GM19463 (cell line): ENCODE measurements around the gene DCLRE1C.
"Not testable (repeated sequence)": the region's sequence is repeated elsewhere in the genome, so short reads cannot be mapped to it uniquely, and the experiment has no call there.

Experiments used
- ATAC-seq: cut with Tn5 transposase; IDR thresholded peaks from one replicate; pipeline ENCODE4 v1.9.1; 2021; ENCODE audit warnings: mild to moderate bottlenecking, moderate library complexity; ENCODE audit not compliant: unreplicated experiment

DCLRE1C gene

GRCh38 chr10:14891151-14891550 is 62.7 kb downstream of the DCLRE1C start:
- ATAC-seq: no peak

GRCh38 chr10:14889318-14889717 is 64.6 kb downstream of the DCLRE1C start:
- no peak for ATAC-seq

GRCh38 chr10:14884082-14884481 is 69.8 kb downstream of the DCLRE1C start:
- ATAC-seq: no peak

GRCh38 chr10:14880229-14880628 is 73.7 kb downstream of the DCLRE1C start:
- no peak for ATAC-seq

GRCh38 chr10:14879928-14880193 is 74.0 kb downstream of the DCLRE1C start:
- no peak for ATAC-seq

- ATAC-seq: peak; percentile 11
Measured at GRCh38 chr10:14879124-14879927, 74.6 kb downstream of the DCLRE1C start.

- ATAC-seq: peak; percentile 89
Measured at GRCh38 chr10:14878266-14879123, 75.4 kb downstream of the DCLRE1C start, which contains the start of gene SUV39H2. Gene SUV39H2, plus strand, starts transcription at chr10:14878866. Its CDS starts 23 bp downstream, at chr10:14878889.

- no peak for ATAC-seq
Measured at GRCh38 chr10:14876764-14877163, 77.1 kb downstream of the DCLRE1C start.

- ATAC-seq: no peak
Measured at GRCh38 chr10:14875941-14876340, 78.0 kb downstream of the DCLRE1C start.

GRCh38 chr10:14873090-14873760 is 80.7 kb downstream of the DCLRE1C start:
- peak; percentile 39 for ATAC-seq

GRCh38 chr10:14864871-14865270 is 89.0 kb downstream of the DCLRE1C start:
- ATAC-seq: not testable (repeated sequence)

- ATAC-seq: not testable (repeated sequence)
Measured at GRCh38 chr10:14864466-14864865, 89.4 kb downstream of the DCLRE1C start.

- ATAC-seq: no peak
Measured at GRCh38 chr10:14860791-14861190, 93.1 kb downstream of the DCLRE1C start.

- ATAC-seq: no peak
Measured at GRCh38 chr10:14859775-14860174, 94.1 kb downstream of the DCLRE1C start.

GRCh38 chr10:14859043-14859442 is 94.9 kb downstream of the DCLRE1C start:
- no peak for ATAC-seq

GRCh38 chr10:14858338-14858960 is 95.4 kb downstream of the DCLRE1C start:
- no peak for ATAC-seq

GRCh38 chr10:14855453-14855852 is 98.4 kb downstream of the DCLRE1C start:
- ATAC-seq: no peak

- no peak for ATAC-seq
Measured at GRCh38 chr10:14852236-14852635, 101.7 kb downstream of the DCLRE1C start.
